Astrocyte (in vitro differentiated cells and primary cell): ENCODE measurements around the gene SDSL. TPM values are rescaled to one million over a fixed set of nuclear protein-coding genes. Genes with fewer than 3 reads are reported as not detected.

ENCODE experiments used
- DNase-seq: peaks from one replicate; pipeline ENCODE4 v3.0.0-alpha.2; 2010; ENCODE audit warnings: low read depth
- FAIRE-seq: peaks from 2 replicates; lab custom pipeline; 2011; peaks lifted over from hg19 to GRCh38; lab: Jason Lieb, UNC
- H2AFZ ChIP-seq: 2 replicates; pipeline ENCODE4 v1.6.0; 2012; ENCODE audit warnings: low read depth, low read length, inconsistent platforms
- H3K27ac ChIP-seq: 2 replicates; pipeline ENCODE4 v1.5.1; 2011; ENCODE audit warnings: low read depth, low read length, inconsistent platforms
- H3K27me3 ChIP-seq: 2 replicates; pipeline ENCODE4 v1.6.0; 2011; ENCODE audit warnings: low read length, inconsistent platforms; ENCODE audit not compliant: insufficient read depth
- H3K36me3 ChIP-seq: 2 replicates; pipeline ENCODE4 v1.5.1; 2011; ENCODE audit warnings: low read length, inconsistent platforms; ENCODE audit not compliant: insufficient read depth
- H3K4me1 ChIP-seq: 2 replicates; pipeline ENCODE4 v1.5.1; 2011; ENCODE audit warnings: low read length, inconsistent platforms; ENCODE audit not compliant: insufficient read depth
- H3K4me2 ChIP-seq: 2 replicates; pipeline ENCODE4 v1.6.0; 2012; ENCODE audit warnings: low read length, inconsistent platforms
- H3K4me3 ChIP-seq: 2 replicates; pipeline ENCODE4 v1.5.1; 2011; ENCODE audit warnings: low read depth, mild to moderate bottlenecking, low read length, inconsistent platforms; ENCODE audit not compliant: insufficient read depth
- H3K79me2 ChIP-seq: 2 replicates; pipeline ENCODE4 v1.6.0; 2012; ENCODE audit warnings: mild to moderate bottlenecking, low read length, inconsistent platforms; ENCODE audit not compliant: insufficient read depth
- H3K9ac ChIP-seq: 2 replicates; pipeline ENCODE4 v1.6.0; 2012; ENCODE audit warnings: mild to moderate bottlenecking, low read length, inconsistent platforms
- H3K9me3 ChIP-seq: 2 replicates; pipeline ENCODE4 v1.5.1; 2012; ENCODE audit warnings: low read depth, mild to moderate bottlenecking, low read length, inconsistent platforms; ENCODE audit not compliant: insufficient read depth
- H4K20me1 ChIP-seq: 2 replicates; pipeline ENCODE4 v1.6.0; 2012; ENCODE audit warnings: low read length, inconsistent platforms; ENCODE audit not compliant: insufficient read depth
- H3K27ac Mint-ChIP-seq: one replicate; pipeline ENCODE4 v1.8.0; 2021; ENCODE audit warnings: mild to moderate bottlenecking, mixed read lengths; ENCODE audit not compliant: unreplicated experiment
- H3K27me3 Mint-ChIP-seq: one replicate; pipeline ENCODE4 v1.8.0; 2021; ENCODE audit warnings: low read depth, mixed read lengths; ENCODE audit not compliant: unreplicated experiment
- H3K36me3 Mint-ChIP-seq: one replicate; pipeline ENCODE4 v1.8.0; 2021; ENCODE audit warnings: low read depth, mixed read lengths; ENCODE audit not compliant: unreplicated experiment
- H3K4me1 Mint-ChIP-seq: one replicate; pipeline ENCODE4 v1.8.0; 2021; ENCODE audit warnings: low read depth, mixed read lengths; ENCODE audit not compliant: unreplicated experiment
- H3K4me3 Mint-ChIP-seq: one replicate; pipeline ENCODE4 v1.8.0; 2021; ENCODE audit warnings: mild to moderate bottlenecking, moderate library complexity, mixed read lengths; ENCODE audit not compliant: unreplicated experiment
- H3K9me3 Mint-ChIP-seq: one replicate; pipeline ENCODE4 v1.8.0; 2021; ENCODE audit warnings: mild to moderate bottlenecking, mixed read lengths; ENCODE audit not compliant: unreplicated experiment
- EZH2 ChIP-seq: IDR thresholded peaks from 2 replicates; pipeline ENCODE4 v1.6.1; 2012; ENCODE audit warnings: mild to moderate bottlenecking, low read length, inconsistent platforms; ENCODE audit not compliant: insufficient read depth
- total RNA-seq: library from RNA; stranded (reverse); gene quantifications from 2 replicates; pipeline ENCODE4 v1.2.1, GENCODE V29; 2021
- TF ChIP-seq, protein P1 (sequence below): IDR thresholded peaks from 2 replicates; pipeline ENCODE4 v1.5.1; 2011; ENCODE audit warnings: low read depth, mild to moderate bottlenecking, inconsistent platforms, low read length, moderate library complexity; ENCODE audit not compliant: insufficient read depth

SDSL gene
- total RNA-seq, 1 donor from 2014 or later = 9.5 TPM

DNA sequence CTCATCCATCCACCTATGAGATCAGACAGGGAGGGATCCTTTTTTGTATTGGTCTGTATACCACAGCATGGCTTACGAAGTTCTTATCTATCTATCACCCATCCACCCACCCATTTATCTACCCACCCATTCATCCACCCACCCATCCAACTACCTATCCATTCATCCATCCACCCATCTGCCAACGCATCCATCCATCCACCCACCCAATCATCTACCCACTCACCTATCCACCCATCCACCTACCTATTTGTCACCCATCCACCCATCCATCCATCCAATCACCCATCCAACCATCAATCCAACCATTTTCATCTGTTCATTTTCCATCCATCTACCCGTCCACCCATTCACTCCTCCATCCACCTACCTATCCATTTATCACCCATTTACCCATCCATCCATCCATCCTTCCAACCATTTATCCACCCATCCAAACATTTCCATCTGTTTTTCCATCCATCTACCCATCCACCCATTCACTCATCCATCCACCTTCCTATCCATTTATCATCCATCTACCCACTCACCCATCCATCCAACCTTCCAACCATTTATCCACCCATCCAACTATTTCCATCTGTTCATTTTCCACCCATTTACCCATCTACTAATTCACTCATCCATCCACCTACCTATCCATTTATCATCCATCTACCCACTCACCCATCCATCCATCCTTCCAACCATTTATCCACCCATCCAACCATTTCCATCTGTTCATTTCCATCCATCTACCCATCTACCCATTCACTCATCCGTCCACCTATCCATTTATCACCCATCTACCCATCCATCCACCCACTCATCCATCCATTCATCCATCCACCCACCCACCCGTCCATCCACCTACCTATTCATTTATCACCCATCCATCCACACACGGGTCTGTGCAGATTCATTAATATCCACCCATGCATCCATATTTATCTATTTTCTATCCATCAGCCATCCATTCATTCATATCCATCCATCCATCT is 31.8 kb upstream of the SDSL start:
- no peak overlapping the region for H3K4me2 ChIP-seq
- no peak overlapping the region for H3K9ac ChIP-seq
- no peak overlapping the region for H3K27ac ChIP-seq
- H3K36me3 Mint-ChIP-seq = peaks cover 15% of the 10 kb centered on the region
- no peaks in the 10 kb centered on the region for H3K4me1 Mint-ChIP-seq
- H2AFZ ChIP-seq = no peak overlapping the region
- H3K79me2 ChIP-seq = no peaks in the 10 kb centered on the region
- no peaks in the 10 kb centered on the region for H3K27me3 ChIP-seq
- no peak overlapping the region for H3K27ac Mint-ChIP-seq
- H4K20me1 ChIP-seq = no peaks in the 10 kb centered on the region
- FAIRE-seq (no peak), DNase-seq (no peak)
- peaks cover 5% of the 10 kb centered on the region for H3K36me3 ChIP-seq
- TF ChIP-seq EZH2 = no peak
- TF ChIP-seq, protein P1, sequence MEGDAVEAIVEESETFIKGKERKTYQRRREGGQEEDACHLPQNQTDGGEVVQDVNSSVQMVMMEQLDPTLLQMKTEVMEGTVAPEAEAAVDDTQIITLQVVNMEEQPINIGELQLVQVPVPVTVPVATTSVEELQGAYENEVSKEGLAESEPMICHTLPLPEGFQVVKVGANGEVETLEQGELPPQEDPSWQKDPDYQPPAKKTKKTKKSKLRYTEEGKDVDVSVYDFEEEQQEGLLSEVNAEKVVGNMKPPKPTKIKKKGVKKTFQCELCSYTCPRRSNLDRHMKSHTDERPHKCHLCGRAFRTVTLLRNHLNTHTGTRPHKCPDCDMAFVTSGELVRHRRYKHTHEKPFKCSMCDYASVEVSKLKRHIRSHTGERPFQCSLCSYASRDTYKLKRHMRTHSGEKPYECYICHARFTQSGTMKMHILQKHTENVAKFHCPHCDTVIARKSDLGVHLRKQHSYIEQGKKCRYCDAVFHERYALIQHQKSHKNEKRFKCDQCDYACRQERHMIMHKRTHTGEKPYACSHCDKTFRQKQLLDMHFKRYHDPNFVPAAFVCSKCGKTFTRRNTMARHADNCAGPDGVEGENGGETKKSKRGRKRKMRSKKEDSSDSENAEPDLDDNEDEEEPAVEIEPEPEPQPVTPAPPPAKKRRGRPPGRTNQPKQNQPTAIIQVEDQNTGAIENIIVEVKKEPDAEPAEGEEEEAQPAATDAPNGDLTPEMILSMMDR = no peak
- no peaks in the 10 kb centered on the region for H3K9me3 Mint-ChIP-seq
- H3K27me3 Mint-ChIP-seq = no peaks in the 10 kb centered on the region
- H3K9me3 ChIP-seq = no peaks in the 10 kb centered on the region
- no peak overlapping the region for H3K4me3 Mint-ChIP-seq
- no peak overlapping the region for H3K4me3 ChIP-seq
- no peaks in the 10 kb centered on the region for H3K4me1 ChIP-seq

DNA sequence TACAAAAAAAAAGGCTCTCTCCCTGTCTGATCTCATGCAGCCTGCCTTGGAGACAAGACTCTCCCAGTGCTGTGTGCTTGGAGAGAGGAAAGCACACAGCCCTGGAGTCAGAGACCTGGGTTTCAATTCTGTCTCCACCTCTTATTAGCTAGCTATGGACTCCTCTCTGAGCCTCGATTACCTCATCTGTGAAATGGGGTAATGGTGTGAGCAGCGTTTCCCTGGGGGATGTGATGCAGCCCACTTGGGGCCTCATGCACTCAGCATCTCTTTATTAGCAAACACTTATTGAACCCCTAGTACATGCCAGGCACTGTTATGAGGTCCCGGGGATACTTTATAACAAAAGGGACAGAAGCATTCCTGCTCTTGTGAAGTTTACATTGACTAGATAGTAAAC is 31.0 kb upstream of the SDSL start:
- H3K27ac Mint-ChIP-seq = no peak overlapping the region
- H3K27me3 Mint-ChIP-seq = peaks cover 5% of the 10 kb centered on the region
- TF ChIP-seq, protein P1 = no peak
- no peak for TF ChIP-seq EZH2
- no peaks in the 10 kb centered on the region for H3K9me3 Mint-ChIP-seq
- FAIRE-seq (no peak), DNase-seq (no peak)
- no peaks in the 10 kb centered on the region for H3K79me2 ChIP-seq
- H3K4me1 ChIP-seq = no peaks in the 10 kb centered on the region
- no peak overlapping the region for H3K27ac ChIP-seq
- no peaks in the 10 kb centered on the region for H4K20me1 ChIP-seq
- no peak overlapping the region for H3K4me3 ChIP-seq
- H3K4me1 Mint-ChIP-seq = no peaks in the 10 kb centered on the region
- peaks cover 15% of the 10 kb centered on the region for H3K36me3 Mint-ChIP-seq
- no peak overlapping the region for H3K4me2 ChIP-seq
- H3K4me3 Mint-ChIP-seq = no peak overlapping the region
- H3K27me3 ChIP-seq = no peaks in the 10 kb centered on the region
- peaks cover 5% of the 10 kb centered on the region for H3K36me3 ChIP-seq
- H2AFZ ChIP-seq = no peak overlapping the region
- no peak overlapping the region for H3K9ac ChIP-seq
- H3K9me3 ChIP-seq = no peaks in the 10 kb centered on the region
